HepG2 (cell line): ENCODE results near the gene CASP7. TPM values are rescaled to one million over a fixed set of nuclear protein-coding genes. Genes with fewer than 3 reads are reported as not detected.
A peak's percentile ranks its signal among the peaks of the same experiment; 100 is the strongest.

Experiments
- BCL6 ChIP-seq: IDR thresholded peaks from 2 replicates; pipeline ENCODE4 v1.6.1; 2016; ENCODE audit warnings: missing genetic modification reagents, missing compliant biosample characterization
- ELF4 ChIP-seq: sonication (generic); formaldehyde crosslinking; IDR thresholded peaks from 2 replicates; pipeline ENCODE4 v1.5.0; 2020; ENCODE audit warnings: missing genetic modification reagents, mild to moderate bottlenecking, moderate library complexity, borderline replicate concordance
- ERF ChIP-seq: IDR thresholded peaks from 2 replicates; pipeline ENCODE4 v1.6.1; 2018; ENCODE audit warnings: missing biosample characterization, missing genetic modification reagents
- HNRNPL ChIP-seq: fragments of 200-400 bp; formaldehyde crosslinking; IDR thresholded peaks from 2 replicates; pipeline ENCODE4 v1.6.1; 2017; ENCODE audit warnings: mild to moderate bottlenecking, low read depth, low read length
- KLF11 ChIP-seq: IDR thresholded peaks from 2 replicates; pipeline ENCODE4 v1.6.1; 2016; ENCODE audit warnings: missing compliant biosample characterization
- MZF1 ChIP-seq: sonication (generic); formaldehyde crosslinking; IDR thresholded peaks from 2 replicates; pipeline ENCODE4 v1.8.1; 2023; ENCODE audit warnings: mild to moderate bottlenecking, missing genetic modification reagents, borderline replicate concordance
- NCOA5 ChIP-seq: sonication (generic); formaldehyde crosslinking; IDR thresholded peaks from 2 replicates; pipeline ENCODE4 v1.4.0; 2020; ENCODE audit warnings: missing genetic modification reagents
- NR2F1 ChIP-seq, 2 experiments: fragments of 450-650 bp in 1 of 2; formaldehyde crosslinking in 1 of 2; IDR thresholded peaks; 2 replicates each; pipeline versions ENCODE4 v1.5.0 to v1.6.1; 2016 to 2020; ENCODE audit warnings: mild to moderate bottlenecking in 1 of 2, missing compliant biosample characterization in 1 of 2, missing genetic modification reagents in 1 of 2, moderate library complexity in 1 of 2
- NRL ChIP-seq: sonication (generic); formaldehyde crosslinking; IDR thresholded peaks from 2 replicates; pipeline ENCODE4 v1.5.0; 2020; ENCODE audit warnings: missing genetic modification reagents, mild to moderate bottlenecking, moderate library complexity, borderline replicate concordance
- PCBP1 ChIP-seq: fragments of 200-400 bp; formaldehyde crosslinking; IDR thresholded peaks from 2 replicates; pipeline ENCODE4 v1.6.1; 2017; ENCODE audit warnings: mild to moderate bottlenecking, low read depth, low read length, borderline replicate concordance
- PHF20 ChIP-seq: sonication (generic); formaldehyde crosslinking; IDR thresholded peaks from 2 replicates; pipeline ENCODE4 v1.5.0; 2020; ENCODE audit warnings: mild to moderate bottlenecking, missing genetic modification reagents
- POGZ ChIP-seq: sonication (generic); formaldehyde crosslinking; IDR thresholded peaks from 2 replicates; pipeline ENCODE4 v1.4.0; 2020; ENCODE audit warnings: mild to moderate bottlenecking, missing genetic modification reagents
- POLR2A ChIP-seq, 2 experiments: IDR thresholded peaks; 2 replicates each; pipeline ENCODE4 v1.6.1; 2011; ENCODE audit warnings: low read depth in 2 of 2, low read length in 2 of 2, mild to moderate bottlenecking in 1 of 2, moderate library complexity in 1 of 2; ENCODE audit not compliant: insufficient read depth in 1 of 2
- POLR2AphosphoS5 ChIP-seq: IDR thresholded peaks from 2 replicates; pipeline ENCODE4 v1.6.1; 2012; ENCODE audit warnings: low read depth, low read length
- REST ChIP-seq, 2 experiments: IDR thresholded peaks; 2 replicates each; pipeline ENCODE4 v1.6.1; 2011 to 2012; ENCODE audit warnings: low read length in 2 of 2, borderline replicate concordance in 1 of 2, low read depth in 1 of 2, mild to moderate bottlenecking in 1 of 2, moderate library complexity in 1 of 2
- TAF1 ChIP-seq: sonication (generic); formaldehyde crosslinking; IDR thresholded peaks from 2 replicates; pipeline ENCODE4 v1.4.0; 2020; ENCODE audit warnings: missing genetic modification reagents
- THAP11 ChIP-seq: IDR thresholded peaks from 2 replicates; pipeline ENCODE4 v1.6.1; 2016; ENCODE audit warnings: missing biosample characterization, missing genetic modification reagents
- ZNF430 ChIP-seq: sonication (generic); formaldehyde crosslinking; IDR thresholded peaks from 2 replicates; pipeline ENCODE4 v1.9.0; 2021; ENCODE audit warnings: mild to moderate bottlenecking, missing genetic modification reagents
- ZNF652 ChIP-seq: IDR thresholded peaks from 2 replicates; pipeline ENCODE4 v1.6.1; 2016; ENCODE audit warnings: low read depth, borderline replicate concordance
- ZNF746 ChIP-seq: sonication (generic); formaldehyde crosslinking; IDR thresholded peaks from 2 replicates; pipeline ENCODE4 v1.8.0; 2022; ENCODE audit warnings: mild to moderate bottlenecking, missing genetic modification reagents
- polyA plus RNA-seq, 8 experiments: library from polyadenylated mRNA; depleted of rRNA in 3 of 8; stranded (reverse) in 7 of 8; unstranded in 1 of 8; fragments of >200 nt; fragmentation: Illumina TruSeq in 4 of 8; extraction: Trizol in 4 of 8; gene quantifications; 2 replicates each; pipeline versions ENCODE4 v1.2.1 to v1.2.3, GENCODE V29; 2011 to 2016; ENCODE audit warnings: low read depth in 4 of 8, missing spikeins in 1 of 8, mixed read lengths in 1 of 8; ENCODE audit not compliant: insufficient read depth in 1 of 8
- total RNA-seq, 5 experiments: library from RNA; depleted of rRNA; stranded (reverse); fragments of >200 nt; fragmentation: Illumina TruSeq; extraction: Trizol; gene quantifications; 2 replicates each; pipeline ENCODE4 v1.2.3, GENCODE V29; 2016; ENCODE audit warnings: low read depth in 1 of 5
- TF ChIP-seq, protein P1 (sequence below): sonication (generic); formaldehyde crosslinking; conservative IDR thresholded peaks from 2 replicates; pipeline ENCODE4 v1.4.0; 2020; ENCODE audit warnings: missing genetic modification reagents
- TF ChIP-seq, protein P2 (sequence below): sonication (generic); formaldehyde crosslinking; IDR thresholded peaks from 2 replicates; pipeline ENCODE4 v1.4.0; 2020; ENCODE audit warnings: missing genetic modification reagents
- TF ChIP-seq, protein P3 (sequence below): IDR thresholded peaks from 2 replicates; pipeline ENCODE4 v1.6.1; 2016; ENCODE audit warnings: mild to moderate bottlenecking

The CASP7 gene
- total and polyA plus RNA-seq, 2 of the 13 experiments (the other 11 are each of a cell fraction or from before 2014, with no cell fraction given): 11.9 to 39.3 TPM

GRCh38 chr10:113679463-113680189 is at the start of gene CASP7 (continued):
- TF ChIP-seq, protein P1, sequence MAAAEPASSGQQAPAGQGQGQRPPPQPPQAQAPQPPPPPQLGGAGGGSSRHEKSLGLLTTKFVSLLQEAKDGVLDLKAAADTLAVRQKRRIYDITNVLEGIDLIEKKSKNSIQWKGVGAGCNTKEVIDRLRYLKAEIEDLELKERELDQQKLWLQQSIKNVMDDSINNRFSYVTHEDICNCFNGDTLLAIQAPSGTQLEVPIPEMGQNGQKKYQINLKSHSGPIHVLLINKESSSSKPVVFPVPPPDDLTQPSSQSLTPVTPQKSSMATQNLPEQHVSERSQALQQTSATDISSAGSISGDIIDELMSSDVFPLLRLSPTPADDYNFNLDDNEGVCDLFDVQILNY (CRISPR knock-in tag): 0 out of 2 replicates have a peak, but pooled peaks have one; percentile 59
- TF ChIP-seq PCBP1: no peak
- peak; percentile 7; the same call in 1 of the 2 replicates for TF ChIP-seq HNRNPL
- TF ChIP-seq POGZ: peak; percentile 36; the same call in 1 of the 2 replicates
- TF ChIP-seq NCOA5 (CRISPR knock-in tag): no peak
- peak; percentile 49; the same call in 1 of the 2 replicates for TF ChIP-seq THAP11
- TF ChIP-seq ZNF746 (CRISPR knock-in tag): no peak
- TF ChIP-seq ELF4 (CRISPR knock-in tag): no peak
- peak; percentile 36; the same call in 1 of the 2 replicates for TF ChIP-seq BCL6
- no peak for TF ChIP-seq KLF11 (CRISPR knock-in tag)
- TF ChIP-seq, protein P2, sequence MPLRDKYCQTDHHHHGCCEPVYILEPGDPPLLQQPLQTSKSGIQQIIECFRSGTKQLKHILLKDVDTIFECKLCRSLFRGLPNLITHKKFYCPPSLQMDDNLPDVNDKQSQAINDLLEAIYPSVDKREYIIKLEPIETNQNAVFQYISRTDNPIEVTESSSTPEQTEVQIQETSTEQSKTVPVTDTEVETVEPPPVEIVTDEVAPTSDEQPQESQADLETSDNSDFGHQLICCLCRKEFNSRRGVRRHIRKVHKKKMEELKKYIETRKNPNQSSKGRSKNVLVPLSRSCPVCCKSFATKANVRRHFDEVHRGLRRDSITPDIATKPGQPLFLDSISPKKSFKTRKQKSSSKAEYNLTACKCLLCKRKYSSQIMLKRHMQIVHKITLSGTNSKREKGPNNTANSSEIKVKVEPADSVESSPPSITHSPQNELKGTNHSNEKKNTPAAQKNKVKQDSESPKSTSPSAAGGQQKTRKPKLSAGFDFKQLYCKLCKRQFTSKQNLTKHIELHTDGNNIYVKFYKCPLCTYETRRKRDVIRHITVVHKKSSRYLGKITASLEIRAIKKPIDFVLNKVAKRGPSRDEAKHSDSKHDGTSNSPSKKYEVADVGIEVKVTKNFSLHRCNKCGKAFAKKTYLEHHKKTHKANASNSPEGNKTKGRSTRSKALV: peak; percentile 83; the same call in 1 of the 2 replicates
- peak; percentile 70; the same call in 1 of the 2 replicates for TF ChIP-seq NRL
- TF ChIP-seq PHF20 (CRISPR knock-in tag): peak; percentile 68
- TF ChIP-seq REST (IDR thresholded peaks at IDR 0.05; ENCODE audit: borderline replicate concordance in 1 of 2, low read depth in 1 of 2, low read length in 2 of 2): no peak
- TF ChIP-seq ZNF430 (CRISPR knock-in tag): no peak; the same call in 1 of the 2 replicates
- peak; percentile 65 for TF ChIP-seq TAF1
- TF ChIP-seq, protein P3, sequence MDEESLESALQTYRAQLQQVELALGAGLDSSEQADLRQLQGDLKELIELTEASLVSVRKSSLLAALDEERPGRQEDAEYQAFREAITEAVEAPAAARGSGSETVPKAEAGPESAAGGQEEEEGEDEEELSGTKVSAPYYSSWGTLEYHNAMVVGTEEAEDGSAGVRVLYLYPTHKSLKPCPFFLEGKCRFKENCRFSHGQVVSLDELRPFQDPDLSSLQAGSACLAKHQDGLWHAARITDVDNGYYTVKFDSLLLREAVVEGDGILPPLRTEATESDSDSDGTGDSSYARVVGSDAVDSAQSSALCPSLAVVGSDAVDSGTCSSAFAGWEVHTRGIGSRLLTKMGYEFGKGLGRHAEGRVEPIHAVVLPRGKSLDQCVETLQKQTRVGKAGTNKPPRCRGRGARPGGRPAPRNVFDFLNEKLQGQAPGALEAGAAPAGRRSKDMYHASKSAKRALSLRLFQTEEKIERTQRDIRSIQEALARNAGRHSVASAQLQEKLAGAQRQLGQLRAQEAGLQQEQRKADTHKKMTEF (CRISPR knock-in tag): peak; percentile 85
- TF ChIP-seq POLR2A (IDR thresholded peaks at IDR 0.05; ENCODE audit: insufficient read depth in 1 of 2, low read depth in 2 of 2, low read length in 2 of 2): peak; percentile 49 to 55; a peak in 2 of 4 replicates
- no peak for TF ChIP-seq ERF (CRISPR knock-in tag)
- no peak for TF ChIP-seq MZF1 (CRISPR knock-in tag)
- peak; percentile 52 for TF ChIP-seq POLR2AphosphoS5
- TF ChIP-seq NR2F1 (CRISPR knock-in tag; IDR thresholded peaks at IDR 0.05): no peak
- no peak for TF ChIP-seq ZNF652 (CRISPR knock-in tag)
